Muscle of back (tissue), 13 donors: ENCODE measurements around the gene ACBD7. TPM values are rescaled to one million over a fixed set of nuclear protein-coding genes. Genes with fewer than 3 reads are reported as not detected.
A peak's percentile ranks its signal among the peaks of the same experiment; 100 is the strongest.

Experiments
- DNase-seq, 3 donors: peaks; one replicate each; pipeline versions ENCODE4 v3.0.0 to v3.0.0-alpha.2; 2013
- long read RNA-seq, 9 donors: transcript quantifications; one replicate each; lab custom pipeline, GENCODE V29; 2026
- polyA plus RNA-seq, 10 donors: library from polyadenylated mRNA; unstranded; fragments of 120-200 nt; gene quantifications; one replicate each; pipeline ENCODE4 v1.2.1, GENCODE V29; 2013; ENCODE audit not compliant: insufficient read length in 10 of 10

Gene ACBD7
- 1 to 10 TPM in 7 of 10 donors, under 1 TPM in 3; 0.77 to 2.5 (median 1.2) TPM for polyA plus RNA-seq
- long read RNA-seq, donor 1, partial matches to known transcripts: 0 of 2 reads
- long read RNA-seq, donor 1, other reads (novel, unspliced or antisense): 0 of 2 reads
- long read RNA-seq, donor 2: 0 reads
- long read RNA-seq, donor 3: 0 reads
- long read RNA-seq, donor 4: 0 reads
- long read RNA-seq, donor 5: 0 reads
- long read RNA-seq, donor 6, partial matches to known transcripts: 0 of 1 reads
- long read RNA-seq, donor 6, other reads (novel, unspliced or antisense): 0 of 1 reads
- long read RNA-seq, donor 7: 0 reads
- long read RNA-seq, donor 8, partial matches to known transcripts: 0 of 1 reads
- long read RNA-seq, donor 8, other reads (novel, unspliced or antisense): 0 of 1 reads
- long read RNA-seq, donor 9: 0 reads

DNA sequence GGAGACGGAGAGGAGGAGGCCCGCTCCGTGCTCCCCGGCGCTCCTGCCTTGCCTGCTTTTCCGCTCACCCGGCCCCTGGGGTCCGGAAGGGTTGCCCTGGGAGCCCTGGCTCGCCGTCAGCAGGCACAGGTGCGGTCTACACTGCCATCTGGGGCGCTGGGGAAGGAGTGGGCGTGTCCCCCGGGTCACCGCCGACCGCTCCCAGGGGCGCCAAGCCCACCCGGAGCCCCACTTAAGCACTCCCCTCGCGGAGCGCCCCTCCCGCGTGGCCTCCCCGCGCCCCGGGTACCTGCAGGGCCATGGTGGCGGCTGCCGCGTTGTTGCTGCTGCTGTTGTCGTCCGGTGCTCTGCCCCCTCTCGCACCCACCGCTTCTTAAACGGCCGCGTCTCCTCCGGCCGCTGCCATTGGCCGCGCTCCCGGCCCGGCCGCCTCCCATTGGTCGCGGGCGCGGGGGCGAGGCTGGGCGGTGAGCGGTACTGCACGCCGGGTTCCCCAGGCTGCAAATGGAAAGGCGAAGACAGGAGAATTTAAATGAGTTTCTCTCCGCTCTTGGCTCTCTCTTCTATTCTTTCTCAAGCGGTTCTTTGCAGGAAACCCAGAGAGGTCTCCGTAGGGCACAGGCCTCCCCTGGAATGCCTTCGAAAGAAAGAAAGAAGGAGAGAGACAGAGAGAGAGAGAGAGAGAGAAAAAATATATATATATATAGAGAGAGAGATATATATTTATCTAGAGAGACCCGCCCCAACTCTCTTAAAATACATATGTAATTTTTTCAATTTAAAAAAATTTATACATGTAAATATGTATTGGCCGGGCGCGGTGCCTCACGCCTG lies at the start of gene ACBD7:
TSS of gene ACBD7 (minus strand) at position 349 of the 834 bp plus-strand sequence. CDS start at position 301, 48 bp downstream.
- DNase-seq: peak; percentile 62 to 93 (median 86)

DNA sequence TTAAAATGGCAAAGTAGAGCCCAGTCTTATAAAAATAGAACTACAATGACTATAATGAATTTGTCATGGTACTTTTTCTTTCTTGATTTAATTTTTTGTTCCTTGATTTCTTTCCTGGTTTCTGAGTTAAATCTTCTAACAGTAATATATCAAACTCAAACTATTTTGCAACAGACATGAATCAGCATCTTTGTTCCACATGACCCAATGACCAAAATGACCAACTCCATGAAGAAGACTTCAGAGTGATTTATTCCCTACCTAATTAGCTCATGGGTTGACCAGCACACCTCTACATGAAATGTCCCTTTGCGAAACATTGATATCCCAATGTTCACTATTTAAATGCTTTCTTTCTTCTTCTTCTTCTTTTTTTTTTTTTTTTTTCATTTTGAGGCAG lies 49.1 kb upstream of the ACBD7 start:
- no peak for DNase-seq

DNA sequence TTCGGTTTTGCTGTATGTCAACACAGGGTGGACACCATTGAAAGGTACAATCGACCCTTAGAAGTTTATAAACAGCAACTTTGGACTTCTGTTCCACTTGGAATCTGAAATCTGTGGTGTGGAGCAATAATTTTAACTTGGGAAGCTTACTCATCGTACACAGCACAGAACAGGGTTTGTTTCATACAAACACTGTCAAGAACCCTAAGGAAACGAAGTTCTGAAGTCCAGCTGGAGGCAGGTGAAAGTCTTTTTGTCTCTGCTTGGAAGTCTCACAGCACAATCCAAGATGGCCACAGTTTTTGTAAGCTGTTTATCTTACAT lies 48.4 kb upstream of the ACBD7 start:
- DNase-seq: no peak

DNA sequence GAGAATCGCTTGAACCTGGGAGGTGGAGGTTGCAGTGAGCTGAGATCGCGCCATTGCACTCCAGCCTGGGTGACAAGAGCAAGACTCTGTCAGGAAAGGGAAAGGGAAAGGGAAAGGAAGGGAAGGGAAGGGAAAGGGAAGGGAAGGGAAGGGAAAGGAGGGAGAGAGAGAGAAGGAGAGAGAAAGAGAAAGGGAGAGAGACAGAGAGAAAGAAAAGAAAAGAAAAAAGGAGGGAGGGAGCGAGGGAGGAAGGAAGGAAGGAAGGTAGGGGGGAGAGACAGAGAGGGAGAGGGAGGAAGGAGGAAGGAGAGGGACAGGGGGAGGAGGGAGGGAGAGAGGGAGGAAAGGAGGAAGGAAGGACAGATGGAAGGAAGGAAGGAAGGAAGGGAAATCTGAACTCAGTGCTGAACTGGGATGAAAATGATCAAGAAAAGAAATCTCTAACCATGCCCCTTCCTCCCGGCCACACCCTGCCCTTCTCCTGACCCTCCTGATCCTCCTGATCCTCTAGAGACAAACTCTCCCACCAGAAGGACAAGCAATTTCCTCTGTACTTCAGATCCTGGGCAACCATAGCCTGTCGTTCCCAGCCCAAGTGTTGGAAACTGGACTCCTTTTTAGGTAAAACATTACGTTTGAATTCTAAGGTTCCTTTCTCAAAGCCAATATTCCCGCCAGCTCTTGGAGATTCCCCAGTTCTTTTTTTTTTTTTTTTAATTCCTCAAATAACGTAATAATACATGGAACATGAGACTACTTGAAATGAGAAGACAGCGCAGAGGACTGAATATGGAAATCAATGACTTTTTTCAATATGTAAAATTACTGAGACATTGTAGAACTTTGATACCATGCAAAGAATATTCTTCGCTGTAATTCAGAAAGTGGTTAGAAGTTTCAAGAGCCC lies 47.8 kb upstream of the ACBD7 start:
- no peak for DNase-seq

DNA sequence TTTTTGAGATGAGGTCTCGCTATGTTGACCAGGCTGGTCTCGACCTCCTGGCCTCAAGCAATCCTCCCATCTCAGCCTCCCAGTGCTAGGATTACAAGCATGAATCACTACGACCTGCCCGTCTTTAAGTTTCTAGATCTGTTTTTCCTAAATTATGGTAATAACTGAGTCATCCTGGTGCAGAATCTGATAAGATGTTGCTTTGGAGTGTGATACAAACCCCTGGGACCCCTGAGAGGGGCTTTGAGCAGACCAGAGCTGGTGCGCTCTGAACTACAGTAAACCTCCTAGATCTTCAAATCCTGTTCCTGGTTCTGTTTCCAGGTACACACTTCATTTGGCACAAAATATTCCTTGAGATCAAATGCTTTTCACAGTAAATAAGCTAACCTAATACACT lies 42.8 kb upstream of the ACBD7 start:
- DNase-seq: no peak

DNA sequence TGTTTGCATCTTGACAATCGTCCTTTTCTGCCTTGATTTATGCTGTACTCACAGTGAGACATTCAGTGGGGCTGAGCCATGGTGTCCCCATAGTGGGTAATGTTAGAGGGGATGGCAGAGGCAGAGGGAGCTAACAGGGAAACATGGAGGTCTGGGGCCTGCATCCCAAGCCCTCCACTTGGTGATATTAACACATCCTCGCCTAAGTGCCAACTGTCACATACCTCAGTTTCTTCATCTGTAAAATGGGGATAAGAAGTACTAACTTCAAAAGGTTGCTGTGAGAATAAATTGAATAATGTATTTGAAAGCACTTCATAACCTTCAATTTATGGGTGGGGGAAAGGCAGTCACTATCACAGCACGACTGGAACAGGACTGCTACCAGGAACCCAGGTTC lies 36.3 kb upstream of the ACBD7 start:
- DNase-seq: no peak

DNA sequence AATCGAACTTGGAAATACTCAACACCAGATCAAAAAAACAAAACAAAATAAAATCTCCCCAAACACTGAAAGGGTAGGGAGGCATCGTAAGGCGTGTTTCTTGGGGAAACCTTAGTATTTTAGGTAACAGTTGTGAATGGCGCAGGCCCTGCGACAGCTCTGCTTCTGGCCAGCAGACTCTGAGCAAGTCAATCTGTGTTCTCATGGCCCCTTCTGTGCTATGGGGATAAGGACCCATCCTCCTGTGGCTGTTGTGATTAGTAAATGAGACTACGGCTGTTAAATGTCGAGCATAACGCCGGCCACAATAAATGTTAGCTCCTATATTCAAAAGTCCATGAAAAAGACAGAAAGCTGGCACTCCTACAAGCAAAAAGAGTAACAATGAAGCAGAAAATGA lies 35.6 kb upstream of the ACBD7 start:
- DNase-seq: no peak

DNA sequence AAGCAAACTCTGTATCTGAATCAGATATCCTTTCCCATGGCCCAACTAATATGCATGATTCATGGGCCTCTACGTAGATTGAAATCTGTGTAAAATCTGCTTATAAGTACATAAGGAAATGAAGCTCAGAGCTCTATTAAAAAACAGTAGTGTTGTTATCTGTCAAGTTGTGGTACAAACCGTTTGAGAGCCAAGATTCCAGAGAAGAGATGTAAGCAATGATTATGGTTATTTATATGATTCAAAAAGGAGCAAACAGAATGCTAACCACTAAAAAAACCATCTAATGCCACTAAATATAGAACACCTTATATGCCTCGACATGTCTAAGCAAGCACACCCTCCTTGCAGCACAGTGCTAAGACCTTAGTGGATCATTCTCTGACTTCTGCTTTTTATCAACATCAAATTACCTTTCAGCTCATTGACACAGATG lies 35.2 kb upstream of the ACBD7 start:
- peak in 1 of 3 donors; percentile 25 for DNase-seq

DNA sequence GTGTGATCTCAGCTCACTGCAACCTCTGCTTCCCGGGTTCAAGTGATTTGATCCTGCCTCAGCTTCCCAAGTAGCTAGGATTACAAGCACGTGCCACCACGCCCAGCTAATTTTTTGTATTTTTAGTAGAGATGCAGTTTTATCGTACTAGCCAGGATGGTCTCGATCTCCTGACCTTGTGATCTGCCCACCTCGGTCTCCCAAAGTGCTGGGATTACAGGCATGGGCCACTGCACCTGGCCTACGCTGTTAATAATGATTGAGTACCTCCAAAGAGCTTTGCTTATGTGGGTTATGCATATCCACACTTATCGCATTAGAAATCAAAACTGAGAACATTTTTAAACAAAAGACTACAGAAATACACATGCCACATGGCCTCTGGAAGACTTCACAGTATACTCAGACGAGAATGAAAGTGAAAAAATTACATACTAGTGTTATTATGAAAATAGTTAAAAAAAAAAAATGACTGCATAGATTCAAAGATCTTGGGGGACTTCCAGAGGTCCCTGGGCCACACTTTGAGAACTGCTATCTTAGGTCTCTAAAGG lies 34.0 kb upstream of the ACBD7 start:
- DNase-seq: no peak

DNA sequence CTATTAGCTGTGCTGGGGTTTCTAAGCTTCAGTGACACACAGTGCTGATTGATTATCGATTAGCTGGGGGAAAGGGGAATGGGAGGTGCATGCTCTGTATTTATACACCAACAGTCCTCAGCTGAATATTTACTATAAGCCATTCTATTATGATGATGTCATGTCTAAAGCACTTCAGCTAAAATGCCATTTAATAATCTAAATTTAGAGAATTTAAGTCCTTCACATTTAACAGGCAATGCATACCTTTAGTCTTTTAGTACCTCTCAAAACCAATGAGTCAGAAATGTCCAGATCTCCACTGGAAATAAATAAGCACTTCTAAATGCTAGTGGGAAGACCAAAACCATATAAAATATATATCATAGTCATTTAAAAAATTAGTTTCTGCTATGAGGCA lies 33.1 kb upstream of the ACBD7 start:
- no peak for DNase-seq

DNA sequence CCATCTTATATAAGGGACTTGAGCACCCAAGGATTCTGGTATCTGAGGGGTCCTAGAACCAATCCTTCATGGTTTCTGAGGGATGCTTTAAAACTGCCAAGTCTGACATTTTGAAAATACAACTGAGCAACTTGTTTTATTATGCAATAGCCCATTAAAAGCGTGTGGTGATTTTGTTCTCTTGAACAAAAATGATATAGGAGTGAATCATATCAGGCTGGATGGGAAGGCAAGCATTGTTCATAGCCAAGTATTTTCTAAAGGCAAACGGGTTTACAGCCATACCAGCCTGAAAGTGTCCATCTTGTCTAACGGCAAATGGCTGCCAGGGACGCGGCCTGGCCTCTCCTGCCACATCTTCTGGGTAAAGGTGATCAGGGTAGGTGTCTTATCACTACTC lies 31.9 kb upstream of the ACBD7 start:
- DNase-seq: no peak

DNA sequence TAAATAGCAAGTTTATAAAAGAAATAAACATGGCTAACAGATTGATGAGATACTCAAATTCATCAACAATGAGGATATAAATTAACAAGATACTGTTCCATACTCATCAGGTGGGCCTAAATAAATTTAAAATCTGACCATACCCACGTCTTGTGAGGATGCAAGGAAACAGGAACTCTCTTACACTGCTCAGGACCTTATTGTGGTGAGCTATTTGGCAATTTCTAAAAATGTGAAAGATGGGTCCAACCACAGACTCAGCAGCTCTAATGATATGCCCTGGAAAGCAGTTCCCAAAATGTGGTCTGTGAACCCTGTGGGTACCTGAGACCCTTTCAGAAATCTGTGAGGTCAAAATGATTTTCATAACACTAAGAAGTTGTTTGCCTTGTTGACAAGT lies 30.0 kb upstream of the ACBD7 start:
- DNase-seq: no peak

DNA sequence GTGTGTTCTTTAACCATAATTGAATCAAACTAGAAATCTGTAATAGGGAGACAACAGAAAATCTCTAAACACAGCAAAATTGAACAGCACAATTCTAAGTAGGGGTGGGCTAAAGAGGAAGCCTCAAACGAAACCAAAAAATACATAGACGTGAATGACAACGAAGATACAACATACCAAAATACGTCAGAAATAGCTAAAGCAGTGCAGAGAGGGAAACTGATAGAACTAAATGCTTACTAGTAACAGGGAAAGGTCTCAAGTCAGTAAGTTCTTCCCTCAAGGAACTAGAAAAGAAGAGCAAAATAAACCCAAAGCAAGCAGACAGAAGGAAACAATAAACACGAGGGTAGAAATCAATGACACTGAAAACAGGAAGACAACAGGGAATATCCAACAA lies 27.6 kb upstream of the ACBD7 start:
- no peak for DNase-seq

DNA sequence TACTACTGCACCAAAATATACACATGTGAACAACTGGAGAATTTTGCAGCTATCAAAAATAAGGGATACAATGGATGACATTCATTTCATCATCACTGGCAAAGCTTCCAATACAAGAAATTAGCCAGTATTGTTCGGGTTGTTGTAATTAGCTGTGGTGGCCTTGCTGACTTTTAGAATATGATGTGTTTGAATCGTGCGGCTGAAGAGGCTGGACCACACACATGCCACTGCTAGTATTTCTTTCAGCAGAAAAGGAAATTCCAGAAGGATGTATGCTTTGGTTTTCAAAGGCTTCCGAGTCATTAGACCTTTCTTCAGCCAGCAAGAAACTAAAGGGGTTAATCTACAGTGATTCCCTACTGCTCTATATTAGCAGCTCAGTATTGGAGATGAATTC lies 25.2 kb upstream of the ACBD7 start:
- no peak for DNase-seq

DNA sequence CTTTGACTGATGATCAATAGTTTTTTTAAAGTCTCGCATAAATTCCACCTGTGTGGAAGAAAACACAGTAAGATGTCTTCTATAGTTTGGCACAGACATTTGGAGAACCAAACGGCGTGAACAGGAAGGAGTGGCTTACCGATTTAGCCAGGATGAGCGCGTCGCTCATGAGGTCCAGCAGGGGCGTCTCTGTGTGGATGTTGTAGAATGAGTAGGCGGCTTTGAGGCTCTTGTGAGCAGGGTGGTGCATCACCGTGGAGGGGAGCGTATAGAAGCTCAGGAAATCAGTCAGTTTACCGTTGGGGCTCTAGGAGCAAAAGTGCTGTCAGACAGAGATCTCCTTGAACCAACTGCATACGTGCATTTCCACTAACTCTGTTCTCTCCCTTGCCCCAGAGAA lies 24.1 kb upstream of the ACBD7 start:
- DNase-seq: no peak

DNA sequence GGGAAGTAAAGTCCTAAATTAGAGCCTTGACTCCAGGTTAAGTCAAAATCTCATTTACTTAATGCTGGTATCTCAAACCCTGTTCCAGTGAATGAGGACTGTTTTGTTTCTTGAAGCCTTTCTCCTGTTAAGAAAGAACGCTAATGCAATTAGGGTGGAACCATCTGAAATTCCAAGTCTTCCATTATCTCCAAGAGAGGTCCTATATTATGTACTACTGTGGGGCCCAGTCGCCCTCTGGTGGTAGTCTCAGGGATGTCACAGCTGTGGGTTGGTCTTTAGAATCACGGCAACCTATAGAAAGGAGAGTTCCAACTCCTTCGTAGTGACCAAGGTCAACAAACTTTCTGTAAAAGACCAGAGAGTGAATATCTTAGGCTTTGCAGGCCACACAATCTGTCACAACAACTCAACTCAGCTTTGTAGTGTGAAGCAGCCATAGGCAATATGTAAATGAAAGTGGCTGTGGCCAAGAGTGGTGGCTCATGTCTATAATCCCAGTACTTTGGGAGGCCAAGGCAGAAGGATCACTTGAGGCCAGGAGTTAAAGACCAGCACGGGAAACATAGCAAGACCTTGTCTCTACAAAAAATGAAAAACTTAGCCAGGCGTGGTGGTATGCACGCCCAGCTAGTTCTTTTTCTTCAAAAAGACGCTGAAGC lies 17.9 kb upstream of the ACBD7 start:
- DNase-seq: peak; percentile 58 to 82 (median 66)

DNA sequence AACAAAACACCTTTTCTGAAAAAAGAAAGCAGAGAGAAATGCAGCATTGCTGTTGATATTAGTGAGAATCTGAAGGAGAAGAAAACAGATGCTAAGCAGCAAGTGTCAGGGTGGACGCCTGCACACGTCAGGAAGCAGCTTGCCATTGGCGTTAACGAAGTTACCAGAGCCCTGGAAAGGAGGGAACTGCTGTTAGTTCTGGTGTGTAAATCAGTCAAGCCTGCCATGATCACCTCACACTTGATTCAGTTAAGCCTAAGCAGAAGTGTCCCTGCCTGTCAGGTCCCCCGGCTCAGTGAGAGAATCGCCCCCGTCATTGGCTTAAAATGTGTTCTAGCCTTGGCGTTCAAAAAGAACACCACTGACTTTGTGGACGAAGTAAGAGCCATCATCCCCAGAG lies 14.9 kb upstream of the ACBD7 start:
- DNase-seq: no peak

DNA sequence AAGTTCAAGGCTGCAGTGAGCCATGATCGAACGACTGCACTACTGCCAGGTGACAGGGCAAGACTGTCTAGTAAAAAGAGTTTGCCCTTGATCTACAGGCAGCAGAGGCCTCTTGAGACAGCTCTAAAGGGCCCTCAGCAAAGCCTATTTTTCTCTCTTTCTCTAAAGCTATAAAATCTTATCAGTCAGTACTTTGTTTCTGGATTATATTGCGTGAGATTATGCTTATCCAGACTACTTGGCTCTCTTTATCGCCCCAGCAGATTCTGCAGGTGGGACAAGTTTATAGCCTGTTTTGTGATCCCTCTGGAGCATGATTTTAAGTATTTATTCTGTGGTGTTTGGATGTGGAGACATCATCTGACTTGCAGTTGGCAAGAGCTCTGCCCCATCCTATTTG lies 11.3 kb upstream of the ACBD7 start:
- DNase-seq: no peak

DNA sequence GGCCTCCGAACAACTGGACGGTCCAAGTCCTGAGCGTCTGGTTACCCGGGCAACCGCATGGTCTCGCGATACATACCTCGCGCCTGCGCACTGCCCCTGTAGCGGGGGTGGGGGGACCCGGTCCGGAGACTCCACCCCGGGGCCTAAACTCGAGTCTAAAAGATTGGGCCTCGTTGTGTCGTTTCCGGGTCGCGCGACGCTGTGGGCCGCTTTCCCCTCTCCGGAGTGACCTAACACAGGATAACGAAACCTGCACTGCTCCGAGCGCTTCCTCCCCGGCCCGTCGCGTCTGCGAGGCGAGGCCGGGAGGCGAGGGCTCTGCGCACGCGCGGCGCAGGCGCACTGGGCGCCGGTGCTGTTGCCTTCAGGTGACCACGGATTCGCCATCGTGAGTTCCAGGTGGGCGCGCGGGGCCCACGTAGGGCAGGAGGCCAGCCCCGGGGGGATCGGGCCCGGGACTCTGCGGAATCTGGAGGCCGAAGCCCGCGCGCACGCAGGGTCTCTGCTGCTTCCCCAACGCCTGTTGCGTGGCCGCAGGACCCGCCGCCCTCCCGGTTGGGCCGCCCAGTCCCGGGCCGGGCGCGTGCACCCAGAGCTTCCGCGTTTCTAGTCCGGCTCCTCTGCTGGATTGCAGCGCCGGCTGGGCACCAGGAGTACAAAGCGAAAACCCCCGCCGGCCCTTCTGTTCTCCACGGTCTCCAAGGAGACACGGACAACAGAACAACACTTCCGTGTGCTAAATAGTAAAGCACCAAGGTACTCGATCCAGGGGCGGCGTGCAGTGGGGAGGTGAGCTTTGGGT lies 8.6 kb upstream of the ACBD7 start, which contains the start of gene RPP38:
TSS of gene RPP38 (plus strand) at position 345 of the 802 bp plus-strand sequence. CDS start 5,960 bp downstream, outside the sequence.
- DNase-seq: peak; percentile 95 to 99 (median 96)

DNA sequence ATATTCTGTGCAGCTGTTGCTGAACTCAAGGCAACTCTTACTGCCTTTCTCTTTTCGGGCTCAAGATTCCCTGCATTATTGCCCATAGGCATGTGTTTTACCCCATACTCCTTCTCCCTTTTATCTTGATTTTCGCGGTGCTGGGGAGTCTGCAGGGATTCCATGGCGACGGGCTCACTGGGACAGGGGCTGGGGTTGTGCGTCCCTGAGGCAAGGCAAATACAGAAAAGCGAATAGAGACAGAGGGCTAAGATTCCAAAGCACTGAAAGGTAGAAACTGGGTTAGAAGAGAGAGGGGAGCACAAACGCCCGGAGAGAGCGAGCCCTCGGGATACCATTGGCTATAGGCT lies 8.1 kb upstream of the ACBD7 start:
- DNase-seq: no peak
